GM12801 (cell line): ENCODE data around the gene PIGQ.

Experiments used
- TF ChIP-seq, protein P1 (sequence below): IDR thresholded peaks from one replicate; pipeline ENCODE4 v1.5.1; 2011; ENCODE audit warnings: control low read depth; ENCODE audit not compliant: insufficient read length; ENCODE audit errors: extremely low read depth

The PIGQ gene

DNA sequence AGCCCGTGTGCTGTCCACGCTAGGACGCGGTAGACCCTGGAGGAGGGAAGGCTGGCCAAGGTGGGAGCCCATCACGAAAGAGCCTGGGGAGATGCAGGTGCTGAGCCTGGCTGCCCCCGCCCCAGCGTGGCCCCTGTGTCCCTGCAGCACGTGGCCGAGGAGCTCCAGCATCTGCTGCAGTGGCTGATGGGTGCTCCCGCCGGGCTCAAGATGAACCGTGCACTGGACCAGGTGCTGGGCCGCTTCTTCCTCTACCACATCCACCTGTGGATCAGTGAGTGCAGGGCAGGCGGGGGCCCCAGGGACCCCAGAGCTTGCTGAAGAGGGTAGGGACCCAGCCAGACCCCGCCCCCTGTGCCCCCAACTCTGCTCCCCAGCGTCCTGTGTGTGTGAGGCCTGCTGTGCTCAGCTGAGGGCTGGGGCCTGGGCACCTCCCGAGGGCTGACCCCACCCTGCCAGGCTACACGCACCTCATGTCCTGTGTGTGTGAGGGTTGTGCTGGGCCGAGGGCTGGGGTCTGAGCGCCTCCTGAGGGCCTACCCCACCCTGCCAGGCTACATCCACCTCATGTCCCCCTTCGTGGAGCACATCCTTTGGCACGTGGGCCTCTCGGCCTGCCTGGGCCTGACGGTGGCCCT, 8.6 kb downstream of the PIGQ start:
- TF ChIP-seq, protein P1, sequence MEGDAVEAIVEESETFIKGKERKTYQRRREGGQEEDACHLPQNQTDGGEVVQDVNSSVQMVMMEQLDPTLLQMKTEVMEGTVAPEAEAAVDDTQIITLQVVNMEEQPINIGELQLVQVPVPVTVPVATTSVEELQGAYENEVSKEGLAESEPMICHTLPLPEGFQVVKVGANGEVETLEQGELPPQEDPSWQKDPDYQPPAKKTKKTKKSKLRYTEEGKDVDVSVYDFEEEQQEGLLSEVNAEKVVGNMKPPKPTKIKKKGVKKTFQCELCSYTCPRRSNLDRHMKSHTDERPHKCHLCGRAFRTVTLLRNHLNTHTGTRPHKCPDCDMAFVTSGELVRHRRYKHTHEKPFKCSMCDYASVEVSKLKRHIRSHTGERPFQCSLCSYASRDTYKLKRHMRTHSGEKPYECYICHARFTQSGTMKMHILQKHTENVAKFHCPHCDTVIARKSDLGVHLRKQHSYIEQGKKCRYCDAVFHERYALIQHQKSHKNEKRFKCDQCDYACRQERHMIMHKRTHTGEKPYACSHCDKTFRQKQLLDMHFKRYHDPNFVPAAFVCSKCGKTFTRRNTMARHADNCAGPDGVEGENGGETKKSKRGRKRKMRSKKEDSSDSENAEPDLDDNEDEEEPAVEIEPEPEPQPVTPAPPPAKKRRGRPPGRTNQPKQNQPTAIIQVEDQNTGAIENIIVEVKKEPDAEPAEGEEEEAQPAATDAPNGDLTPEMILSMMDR: no peak

DNA sequence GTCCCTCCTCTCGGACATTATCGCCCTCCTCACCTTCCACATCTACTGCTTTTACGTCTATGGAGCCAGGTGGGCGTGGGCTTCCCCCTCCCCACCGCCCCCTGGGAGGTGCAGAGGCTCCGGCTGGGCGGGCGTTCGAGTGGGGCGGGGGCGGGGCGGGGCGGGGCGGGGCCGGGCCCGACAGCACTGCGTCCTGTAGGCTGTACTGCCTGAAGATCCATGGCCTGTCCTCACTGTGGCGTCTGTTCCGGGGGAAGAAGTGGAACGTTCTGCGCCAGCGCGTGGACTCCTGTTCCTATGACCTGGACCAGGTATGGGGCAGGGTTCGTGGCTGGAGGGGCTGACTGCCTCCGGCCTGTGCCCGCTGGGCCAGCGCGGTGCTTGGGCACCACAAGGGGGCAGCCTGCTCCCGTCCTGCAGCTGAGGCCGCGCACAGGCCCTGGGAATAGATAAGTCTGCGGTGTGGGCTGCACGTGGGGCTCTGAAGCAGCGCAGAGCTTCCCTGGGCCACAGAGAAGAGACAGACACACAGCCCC, 9.2 kb downstream of the PIGQ start:
- TF ChIP-seq, protein P1: no peak

DNA sequence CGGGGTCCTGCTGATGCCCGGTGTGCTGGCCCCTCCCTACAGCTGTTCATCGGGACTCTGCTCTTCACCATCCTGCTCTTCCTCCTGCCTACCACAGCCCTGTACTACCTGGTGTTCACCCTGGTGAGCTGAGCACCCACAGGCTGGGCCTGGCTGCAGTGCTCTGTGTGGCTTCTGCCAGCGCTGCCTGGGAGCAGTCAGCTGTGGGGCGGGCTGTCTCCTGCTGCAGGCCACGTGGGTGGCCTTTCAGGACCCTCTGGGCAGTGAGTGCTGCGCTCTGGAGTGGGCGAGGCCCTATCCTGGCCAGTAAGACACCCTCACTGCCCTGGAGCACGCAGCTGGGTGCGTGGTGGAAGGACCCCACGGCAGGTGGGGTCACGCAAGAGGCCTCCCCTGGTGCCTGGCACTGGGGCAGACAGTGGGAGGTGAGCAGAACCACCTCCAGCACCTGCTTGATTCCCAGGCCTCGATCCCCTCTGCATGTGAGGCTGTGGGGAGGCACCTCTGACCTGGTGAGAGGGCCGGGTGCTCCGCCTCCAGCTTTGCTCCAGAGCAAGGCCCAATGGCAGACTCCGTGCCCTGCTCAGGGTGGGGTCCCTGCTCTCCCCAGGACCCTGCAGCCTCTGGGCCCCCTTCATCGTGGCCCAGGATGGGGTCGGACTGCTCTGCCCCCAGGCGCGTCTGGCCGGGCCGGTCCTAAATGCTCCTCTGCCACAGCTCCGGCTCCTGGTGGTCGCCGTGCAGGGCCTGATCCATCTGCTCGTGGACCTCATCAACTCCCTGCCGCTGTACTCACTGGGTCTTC, 10.6 kb downstream of the PIGQ start:
- TF ChIP-seq, protein P1: no peak

DNA sequence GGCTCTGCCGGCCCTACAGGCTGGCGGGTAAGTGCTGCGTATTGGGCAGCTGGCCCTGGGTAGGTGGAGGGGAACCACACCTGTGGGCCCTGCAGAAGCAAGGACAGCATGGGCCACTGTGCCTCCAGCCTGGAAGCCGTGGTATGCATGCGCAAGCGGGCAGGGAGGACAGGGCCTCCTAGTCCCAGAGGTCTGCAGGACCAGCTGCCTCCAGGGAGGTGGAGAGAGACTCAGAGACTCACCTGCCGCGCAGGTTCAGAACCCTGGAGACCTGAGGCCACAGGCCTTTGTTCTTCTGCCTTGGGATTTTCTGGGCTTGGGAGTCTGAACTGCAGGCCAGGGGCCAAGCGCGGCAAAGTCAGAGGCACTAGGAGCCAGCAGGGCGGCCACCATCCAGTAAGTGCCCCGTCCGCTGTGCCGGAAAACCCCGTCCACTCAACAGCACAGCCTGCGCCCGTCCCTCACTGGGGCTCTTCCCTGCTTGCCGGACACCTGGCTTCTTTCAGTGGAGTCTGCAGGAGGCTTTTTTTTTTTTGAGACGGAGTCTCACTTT, 11.3 kb downstream of the PIGQ start:
- TF ChIP-seq, protein P1: no peak

DNA sequence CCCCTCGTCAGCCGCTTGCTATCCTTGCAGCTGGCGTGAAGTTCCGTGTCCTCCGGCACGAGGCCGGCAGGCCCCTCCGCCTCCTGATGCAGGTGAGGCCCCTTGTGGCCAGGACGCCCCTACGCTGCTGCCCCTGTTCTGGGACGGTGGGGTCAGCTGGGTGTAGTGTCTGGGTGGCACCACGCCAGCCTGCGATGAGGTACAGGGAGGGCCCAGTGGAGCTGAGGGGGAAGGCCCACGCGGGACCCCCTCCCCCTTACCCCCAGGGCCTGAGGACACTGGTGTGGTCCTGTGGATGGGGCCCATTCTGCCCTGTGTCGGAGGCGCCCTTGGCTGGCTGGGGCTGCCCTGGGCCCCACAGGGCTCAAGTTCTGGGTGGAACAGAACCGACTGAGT, 12.4 kb downstream of the PIGQ start:
- TF ChIP-seq, protein P1: no peak

DNA sequence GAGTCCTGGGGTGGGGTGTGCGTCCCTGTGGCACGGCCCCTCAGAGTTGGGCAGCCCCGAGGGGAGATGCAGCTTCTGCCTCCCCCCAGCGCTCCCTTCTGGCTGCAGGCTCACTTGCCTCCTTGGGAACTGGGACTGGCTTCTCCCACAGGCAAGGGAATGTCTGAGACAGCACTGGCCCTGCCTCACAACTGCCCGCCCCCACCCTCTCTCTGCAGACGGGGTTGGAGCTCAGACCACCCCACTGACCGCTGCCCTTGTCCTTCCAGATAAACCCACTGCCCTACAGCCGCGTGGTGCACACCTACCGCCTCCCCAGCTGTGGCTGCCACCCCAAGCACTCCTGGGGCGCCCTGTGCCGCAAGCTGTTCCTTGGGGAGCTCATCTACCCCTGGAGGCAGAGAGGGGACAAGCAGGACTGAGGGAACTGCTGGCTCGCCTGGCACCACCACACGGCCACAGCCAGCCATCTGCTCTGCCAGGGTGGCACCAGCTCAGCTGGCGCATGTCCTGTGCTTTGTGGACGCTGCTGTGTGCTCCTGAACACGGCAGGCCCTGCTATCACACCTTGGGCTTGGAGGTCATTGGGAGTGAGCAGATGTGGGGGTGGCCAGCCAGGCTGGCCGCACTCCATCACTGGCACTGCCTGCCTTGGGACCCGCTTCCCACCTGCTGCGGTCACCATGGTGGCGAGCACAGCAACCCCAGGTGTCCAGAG, 13.0 kb downstream of the PIGQ start:
- TF ChIP-seq, protein P1: no peak

DNA sequence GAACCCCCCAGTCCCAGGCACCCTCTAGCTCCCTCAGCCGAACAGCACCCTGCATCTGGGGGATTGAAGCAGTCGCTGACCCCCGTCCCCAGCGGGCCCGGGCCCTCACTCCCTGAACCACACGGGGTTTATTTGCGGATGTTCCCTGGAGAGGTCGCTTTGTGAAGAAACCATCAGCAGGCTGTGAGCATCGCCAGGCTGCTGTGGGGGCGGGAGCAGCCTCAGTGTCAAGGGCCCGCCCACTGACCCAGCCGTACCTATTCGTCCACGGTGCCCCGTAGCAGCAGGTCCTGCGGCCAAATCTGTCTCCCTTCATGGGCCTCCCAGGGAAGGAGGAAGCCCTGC, 13.7 kb downstream of the PIGQ start:
- TF ChIP-seq, protein P1: no peak
